Breast epithelium (tissue), 3 donors: ENCODE data around the gene HERC2.

Source experiments
- POLR2A ChIP-seq: fragments of 450-650 bp; IDR thresholded peaks from one replicate; pipeline ENCODE4 v1.6.1; 2016; ENCODE audit warnings: antibody characterized with exemption, mild to moderate bottlenecking, moderate library complexity
- POLR2AphosphoS5 ChIP-seq, 3 donors: sonication (generic); formaldehyde crosslinking; IDR thresholded peaks; one replicate each; pipeline ENCODE4 v1.6.1; 2017; ENCODE audit warnings: antibody characterized with exemption in 3 of 3
- TF ChIP-seq, protein P1 (sequence below), 3 donors: fragments of 450-650 bp; IDR thresholded peaks; one replicate each; pipeline ENCODE4 v1.5.1; 2016 to 2017; ENCODE audit warnings: antibody characterized with exemption in 3 of 3, mild to moderate bottlenecking in 3 of 3, moderate library complexity in 3 of 3

DNA sequence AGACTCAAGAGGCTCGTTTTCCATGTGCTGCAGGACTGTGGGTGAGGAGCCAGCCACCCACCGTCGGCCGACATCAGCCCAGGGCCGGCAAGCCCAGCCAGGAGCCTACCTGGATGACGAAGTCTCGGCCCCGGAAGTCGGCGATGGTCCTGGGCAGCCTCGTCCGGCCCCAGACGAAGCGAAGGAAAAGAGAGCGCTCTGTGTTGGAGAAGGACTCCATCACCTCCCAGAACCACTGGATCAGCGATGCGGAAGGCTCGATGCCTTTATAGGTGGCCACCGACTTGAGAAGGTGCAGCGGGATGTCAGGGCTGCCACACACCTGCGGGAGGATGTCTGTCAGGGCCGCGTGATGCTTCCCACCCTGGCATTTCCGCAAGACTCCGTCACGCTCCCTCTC, 209.0 kb downstream of the HERC2 start:
- TF ChIP-seq POLR2AphosphoS5 (IDR thresholded peaks at IDR 0.05) (no peak), POLR2A (no peak)
- TF ChIP-seq, protein P1, sequence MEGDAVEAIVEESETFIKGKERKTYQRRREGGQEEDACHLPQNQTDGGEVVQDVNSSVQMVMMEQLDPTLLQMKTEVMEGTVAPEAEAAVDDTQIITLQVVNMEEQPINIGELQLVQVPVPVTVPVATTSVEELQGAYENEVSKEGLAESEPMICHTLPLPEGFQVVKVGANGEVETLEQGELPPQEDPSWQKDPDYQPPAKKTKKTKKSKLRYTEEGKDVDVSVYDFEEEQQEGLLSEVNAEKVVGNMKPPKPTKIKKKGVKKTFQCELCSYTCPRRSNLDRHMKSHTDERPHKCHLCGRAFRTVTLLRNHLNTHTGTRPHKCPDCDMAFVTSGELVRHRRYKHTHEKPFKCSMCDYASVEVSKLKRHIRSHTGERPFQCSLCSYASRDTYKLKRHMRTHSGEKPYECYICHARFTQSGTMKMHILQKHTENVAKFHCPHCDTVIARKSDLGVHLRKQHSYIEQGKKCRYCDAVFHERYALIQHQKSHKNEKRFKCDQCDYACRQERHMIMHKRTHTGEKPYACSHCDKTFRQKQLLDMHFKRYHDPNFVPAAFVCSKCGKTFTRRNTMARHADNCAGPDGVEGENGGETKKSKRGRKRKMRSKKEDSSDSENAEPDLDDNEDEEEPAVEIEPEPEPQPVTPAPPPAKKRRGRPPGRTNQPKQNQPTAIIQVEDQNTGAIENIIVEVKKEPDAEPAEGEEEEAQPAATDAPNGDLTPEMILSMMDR (IDR thresholded peaks at IDR 0.05): no peak
